ENCODE measurements around the gene DPH3. TPM values are rescaled to one million over a fixed set of nuclear protein-coding genes. Genes with fewer than 3 reads are reported as not detected.

Gene DPH3
- total RNA-seq, 1 donor from 2014 or later = 61.5 TPM

- H3K27ac Mint-ChIP-seq (ENCODE audit: unreplicated experiment) = no peak overlapping the region
- H2AFZ ChIP-seq (ENCODE audit: low read depth, low read length) = no peak overlapping the region
- FAIRE-seq = no peak
Measured at GRCh38 chr3:16286751-16287543, 22.2 kb upstream of the DPH3 start.

GRCh38 chr3:16286161-16286560 lies 21.4 kb upstream of the DPH3 start:
- Histone ChIP-seq H3K27me3 (ENCODE audit: insufficient read depth, low read length) (no peaks in the 10 kb centered on the region), H3K4me3 (ENCODE audit: insufficient read depth, low read depth, low read length) (no peak overlapping the region), H4K20me1 (ENCODE audit: insufficient read depth, low read length) (peaks cover 8% of the 10 kb centered on the region), H3K36me3 (ENCODE audit: insufficient read depth, low read length) (no peaks in the 10 kb centered on the region), H3K4me1 (ENCODE audit: insufficient read depth, low read length) (no peaks in the 10 kb centered on the region), H3K9me3 (ENCODE audit: insufficient read depth, low read depth, low read length) (no peaks in the 10 kb centered on the region), H2AFZ (ENCODE audit: low read depth, low read length) (no peak overlapping the region), H3K4me2 (ENCODE audit: low read length) (no peak overlapping the region), H3K27ac (ENCODE audit: low read depth, low read length) (no peak overlapping the region), H3K79me2 (ENCODE audit: insufficient read depth, low read length) (no peaks in the 10 kb centered on the region), H3K9ac (ENCODE audit: low read length) (no peak overlapping the region)
- no peak for FAIRE-seq
- H3K27ac Mint-ChIP-seq (ENCODE audit: unreplicated experiment) = peak overlapping the region; percentile 8
- H3K36me3 Mint-ChIP-seq (ENCODE audit: low read depth, unreplicated experiment) = no peaks in the 10 kb centered on the region
- peaks cover 18% of the 10 kb centered on the region for H3K4me1 Mint-ChIP-seq (ENCODE audit: low read depth, unreplicated experiment)
- TF ChIP-seq EZH2 (IDR thresholded peaks at IDR 0.05; ENCODE audit: insufficient read depth, low read length) (no peak), CTCF (IDR thresholded peaks at IDR 0.05; ENCODE audit: insufficient read depth, low read depth, low read length) (no peak)
- H3K9me3 Mint-ChIP-seq (ENCODE audit: unreplicated experiment) = no peaks in the 10 kb centered on the region
- H3K4me3 Mint-ChIP-seq (ENCODE audit: unreplicated experiment) = no peak overlapping the region
- no peak for DNase-seq (ENCODE audit: low read depth)
- no peaks in the 10 kb centered on the region for H3K27me3 Mint-ChIP-seq (ENCODE audit: low read depth, unreplicated experiment)

More at GRCh38 chr3:16286751-16287543, 22.2 kb upstream of the DPH3 start:
- no peak overlapping the region for H3K27ac ChIP-seq (ENCODE audit: low read depth, low read length)
- no peaks in the 10 kb centered on the region for H3K36me3 ChIP-seq (ENCODE audit: insufficient read depth, low read length)
- Mint-ChIP-seq H3K9me3 (ENCODE audit: unreplicated experiment) (no peaks in the 10 kb centered on the region), H3K36me3 (ENCODE audit: low read depth, unreplicated experiment) (no peaks in the 10 kb centered on the region), H3K27me3 (ENCODE audit: low read depth, unreplicated experiment) (no peaks in the 10 kb centered on the region), H3K4me1 (ENCODE audit: low read depth, unreplicated experiment) (peaks cover 21% of the 10 kb centered on the region), H3K4me3 (ENCODE audit: unreplicated experiment) (no peak overlapping the region)
- H3K9me3 ChIP-seq (ENCODE audit: insufficient read depth, low read depth, low read length) = no peaks in the 10 kb centered on the region
- H3K4me3 ChIP-seq (ENCODE audit: insufficient read depth, low read depth, low read length) = no peak overlapping the region
- H3K9ac ChIP-seq (ENCODE audit: low read length) = no peak overlapping the region
- no peak overlapping the region for H3K4me2 ChIP-seq (ENCODE audit: low read length)
- TF ChIP-seq EZH2 (IDR thresholded peaks at IDR 0.05; ENCODE audit: insufficient read depth, low read length) (no peak), CTCF (IDR thresholded peaks at IDR 0.05; ENCODE audit: insufficient read depth, low read depth, low read length) (no peak)
- H4K20me1 ChIP-seq (ENCODE audit: insufficient read depth, low read length) = peaks cover 8% of the 10 kb centered on the region
- no peaks in the 10 kb centered on the region for H3K27me3 ChIP-seq (ENCODE audit: insufficient read depth, low read length)
- no peak for DNase-seq (ENCODE audit: low read depth)
- H3K4me1 ChIP-seq (ENCODE audit: insufficient read depth, low read length) = no peaks in the 10 kb centered on the region
- H3K79me2 ChIP-seq (ENCODE audit: insufficient read depth, low read length) = no peaks in the 10 kb centered on the region

- peaks cover 10% of the 10 kb centered on the region for H3K4me1 Mint-ChIP-seq (ENCODE audit: low read depth, unreplicated experiment)
- no peak overlapping the region for H2AFZ ChIP-seq (ENCODE audit: low read depth, low read length)
- no peak overlapping the region for H3K4me2 ChIP-seq (ENCODE audit: low read length)
- no peaks in the 10 kb centered on the region for H3K79me2 ChIP-seq (ENCODE audit: insufficient read depth, low read length)
- H3K4me3 ChIP-seq (ENCODE audit: insufficient read depth, low read depth, low read length) = no peak overlapping the region
- no peak overlapping the region for H3K27ac ChIP-seq (ENCODE audit: low read depth, low read length)
- H3K4me3 Mint-ChIP-seq (ENCODE audit: unreplicated experiment) = no peak overlapping the region
- no peaks in the 10 kb centered on the region for H3K9me3 Mint-ChIP-seq (ENCODE audit: unreplicated experiment)
- TF ChIP-seq CTCF (IDR thresholded peaks at IDR 0.05; ENCODE audit: insufficient read depth, low read depth, low read length) (no peak), EZH2 (IDR thresholded peaks at IDR 0.05; ENCODE audit: insufficient read depth, low read length) (no peak)
- no peaks in the 10 kb centered on the region for H3K27me3 ChIP-seq (ENCODE audit: insufficient read depth, low read length)
- no peaks in the 10 kb centered on the region for H3K9me3 ChIP-seq (ENCODE audit: insufficient read depth, low read depth, low read length)
- no peak overlapping the region for H3K27ac Mint-ChIP-seq (ENCODE audit: unreplicated experiment)
- peaks cover 3% of the 10 kb centered on the region for H4K20me1 ChIP-seq (ENCODE audit: insufficient read depth, low read length)
- no peaks in the 10 kb centered on the region for H3K36me3 ChIP-seq (ENCODE audit: insufficient read depth, low read length)
- H3K9ac ChIP-seq (ENCODE audit: low read length) = no peak overlapping the region
- no peaks in the 10 kb centered on the region for H3K27me3 Mint-ChIP-seq (ENCODE audit: low read depth, unreplicated experiment)
- H3K4me1 ChIP-seq (ENCODE audit: insufficient read depth, low read length) = no peaks in the 10 kb centered on the region
- FAIRE-seq = no peak
- no peaks in the 10 kb centered on the region for H3K36me3 Mint-ChIP-seq (ENCODE audit: low read depth, unreplicated experiment)
- DNase-seq (ENCODE audit: low read depth) = no peak
Measured at GRCh38 chr3:16284633-16285032, 19.9 kb upstream of the DPH3 start.
